ENCODE data around the gene ACTR5. TPM values are rescaled to one million over a fixed set of nuclear protein-coding genes. Genes with fewer than 3 reads are reported as not detected.
A peak's percentile ranks its signal among the peaks of the same experiment; 100 is the strongest.

The ACTR5 gene
- total RNA-seq, 1 experiment from 2014 or later: 9.8 TPM

DNA sequence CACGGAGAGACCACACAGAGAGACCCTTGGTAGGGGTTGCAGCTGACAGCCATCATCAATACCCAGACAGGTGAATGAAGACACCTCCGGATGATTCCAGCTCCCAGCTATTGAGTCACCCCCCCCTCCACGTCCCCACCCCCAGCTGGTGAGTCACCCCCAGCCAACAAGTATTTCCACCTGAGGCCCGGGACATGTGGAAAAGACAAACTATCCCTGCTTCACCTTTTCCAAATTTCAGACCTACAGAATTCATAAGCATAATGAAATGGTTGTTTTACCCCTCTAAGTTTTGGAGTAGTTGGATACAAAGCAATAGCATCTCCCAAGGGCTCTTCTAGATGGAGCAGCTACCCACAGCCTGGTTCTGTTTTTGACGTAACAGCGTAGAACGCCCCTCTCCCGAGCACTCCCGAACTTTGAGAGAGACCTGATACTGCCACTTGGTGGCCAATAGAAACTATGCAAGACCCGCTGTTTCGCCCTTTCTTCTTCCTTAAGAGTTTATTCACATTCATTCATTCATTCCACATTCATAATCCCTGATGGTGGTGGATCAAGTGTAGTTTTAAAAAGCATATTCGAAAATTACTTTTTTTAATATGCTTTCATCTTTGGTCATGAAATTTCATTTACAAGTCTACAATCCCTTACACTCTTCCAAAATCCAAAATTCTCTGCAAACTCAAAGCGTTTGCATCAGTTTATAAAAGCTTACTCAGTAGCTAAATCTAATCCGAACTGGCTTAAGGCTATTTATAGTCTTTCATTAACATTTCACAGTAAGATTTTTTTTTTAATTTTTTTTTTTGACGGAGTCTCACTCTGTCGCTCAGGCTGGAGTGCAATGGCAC is 42.2 kb downstream of the ACTR5 start:
- H3K27me3 Mint-ChIP-seq (ENCODE audit: low read depth): peaks cover 5% of the 10 kb centered on the region; the same call in 1 of the 2 replicates
- no peak overlapping the region for H3K4me3 Mint-ChIP-seq
- no peak for TF ChIP-seq IRF2 (CRISPR knock-in tag; IDR thresholded peaks at IDR 0.05; ENCODE audit: borderline replicate concordance, low read depth)
- TF ChIP-seq HMGA2 (CRISPR knock-in tag; IDR thresholded peaks at IDR 0.05): no peak
- peak; percentile 65 for TF ChIP-seq CTCF (IDR thresholded peaks at IDR 0.05)
- no peak for TF ChIP-seq OVOL2 (CRISPR knock-in tag; IDR thresholded peaks at IDR 0.05; ENCODE audit: borderline replicate concordance)
- ChIA-PET CTCF (interaction anchor here (0.5 to 3.5 kb wide), 40 partner anchors 9 to 1564 kb away, joined by 3 to 40 read pairs (median 4); partner anchors contain the start of genes ACTR5, FAM83D, PPP1R16B and SLC32A1), POLR2A (interaction anchor here (0.6 to 1.2 kb wide), 2 partner anchors 11 to 54 kb away, joined by 3 read pairs; no protein-coding TSS in a partner anchor)
- DNase-seq (ENCODE audit: low spot score) (peak; percentile 67), ATAC-seq (peak; percentile 92)
- no peaks in the 10 kb centered on the region for H3K36me3 Mint-ChIP-seq
- H3K4me1 Mint-ChIP-seq: no peaks in the 10 kb centered on the region
- H3K9me3 Mint-ChIP-seq: no peaks in the 10 kb centered on the region
- H3K27ac Mint-ChIP-seq: no peak overlapping the region

DNA sequence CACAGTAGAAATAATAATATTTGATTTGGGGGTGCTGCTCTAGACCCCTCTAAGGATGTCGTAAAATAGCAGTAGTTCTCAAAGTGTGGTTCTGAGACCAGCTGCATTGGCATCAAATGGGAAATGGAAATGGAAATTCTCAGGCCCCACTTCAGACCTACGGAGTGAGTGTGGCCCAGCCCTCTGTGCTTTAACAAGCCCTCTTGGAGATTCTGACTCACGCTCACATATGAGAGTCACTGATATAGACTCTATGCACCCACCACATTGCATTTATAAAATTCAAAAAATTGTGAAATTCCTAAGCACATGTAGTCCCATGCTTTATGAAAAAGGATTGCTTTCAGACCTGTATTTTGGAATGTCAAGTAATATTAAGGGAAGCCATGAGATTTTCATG is 43.0 kb downstream of the ACTR5 start:
- no peak for DNase-seq (ENCODE audit: low spot score)
- no peaks in the 10 kb centered on the region for H3K9me3 Mint-ChIP-seq
- H3K4me1 Mint-ChIP-seq: no peaks in the 10 kb centered on the region
- TF ChIP-seq ZNF423 (CRISPR knock-in tag; IDR thresholded peaks at IDR 0.05) (no peak), MYBL2 (CRISPR knock-in tag; IDR thresholded peaks at IDR 0.05) (no peak), TCF7 (CRISPR knock-in tag; IDR thresholded peaks at IDR 0.05; ENCODE audit: low read depth) (no peak), CREB1 (CRISPR knock-in tag; IDR thresholded peaks at IDR 0.05) (no peak), ATF2 (CRISPR knock-in tag; IDR thresholded peaks at IDR 0.05; ENCODE audit: borderline replicate concordance, low read depth) (no peak), ZNF219 (CRISPR knock-in tag; IDR thresholded peaks at IDR 0.05; ENCODE audit: borderline replicate concordance) (no peak), GTF2I (CRISPR knock-in tag; conservative IDR thresholded peaks at IDR 0.05) (no peak), ZNF416 (CRISPR knock-in tag; IDR thresholded peaks at IDR 0.05) (no peak), FOXP1 (CRISPR knock-in tag; IDR thresholded peaks at IDR 0.05; ENCODE audit: borderline replicate concordance) (no peak), ZNF121 (CRISPR knock-in tag; IDR thresholded peaks at IDR 0.05) (no peak), ATF1 (CRISPR knock-in tag; IDR thresholded peaks at IDR 0.05) (no peak), CTCF (IDR thresholded peaks at IDR 0.05) (no peak)
- TF ChIP-seq, protein P1, sequence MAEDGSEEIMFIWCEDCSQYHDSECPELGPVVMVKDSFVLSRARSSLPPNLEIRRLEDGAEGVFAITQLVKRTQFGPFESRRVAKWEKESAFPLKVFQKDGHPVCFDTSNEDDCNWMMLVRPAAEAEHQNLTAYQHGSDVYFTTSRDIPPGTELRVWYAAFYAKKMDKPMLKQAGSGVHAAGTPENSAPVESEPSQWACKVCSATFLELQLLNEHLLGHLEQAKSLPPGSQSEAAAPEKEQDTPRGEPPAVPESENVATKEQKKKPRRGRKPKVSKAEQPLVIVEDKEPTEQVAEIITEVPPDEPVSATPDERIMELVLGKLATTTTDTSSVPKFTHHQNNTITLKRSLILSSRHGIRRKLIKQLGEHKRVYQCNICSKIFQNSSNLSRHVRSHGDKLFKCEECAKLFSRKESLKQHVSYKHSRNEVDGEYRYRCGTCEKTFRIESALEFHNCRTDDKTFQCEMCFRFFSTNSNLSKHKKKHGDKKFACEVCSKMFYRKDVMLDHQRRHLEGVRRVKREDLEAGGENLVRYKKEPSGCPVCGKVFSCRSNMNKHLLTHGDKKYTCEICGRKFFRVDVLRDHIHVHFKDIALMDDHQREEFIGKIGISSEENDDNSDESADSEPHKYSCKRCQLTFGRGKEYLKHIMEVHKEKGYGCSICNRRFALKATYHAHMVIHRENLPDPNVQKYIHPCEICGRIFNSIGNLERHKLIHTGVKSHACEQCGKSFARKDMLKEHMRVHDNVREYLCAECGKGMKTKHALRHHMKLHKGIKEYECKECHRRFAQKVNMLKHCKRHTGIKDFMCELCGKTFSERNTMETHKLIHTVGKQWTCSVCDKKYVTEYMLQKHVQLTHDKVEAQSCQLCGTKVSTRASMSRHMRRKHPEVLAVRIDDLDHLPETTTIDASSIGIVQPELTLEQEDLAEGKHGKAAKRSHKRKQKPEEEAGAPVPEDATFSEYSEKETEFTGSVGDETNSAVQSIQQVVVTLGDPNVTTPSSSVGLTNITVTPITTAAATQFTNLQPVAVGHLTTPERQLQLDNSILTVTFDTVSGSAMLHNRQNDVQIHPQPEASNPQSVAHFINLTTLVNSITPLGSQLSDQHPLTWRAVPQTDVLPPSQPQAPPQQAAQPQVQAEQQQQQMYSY (CRISPR knock-in tag; IDR thresholded peaks at IDR 0.05): no peak
- TF ChIP-seq, protein P2, sequence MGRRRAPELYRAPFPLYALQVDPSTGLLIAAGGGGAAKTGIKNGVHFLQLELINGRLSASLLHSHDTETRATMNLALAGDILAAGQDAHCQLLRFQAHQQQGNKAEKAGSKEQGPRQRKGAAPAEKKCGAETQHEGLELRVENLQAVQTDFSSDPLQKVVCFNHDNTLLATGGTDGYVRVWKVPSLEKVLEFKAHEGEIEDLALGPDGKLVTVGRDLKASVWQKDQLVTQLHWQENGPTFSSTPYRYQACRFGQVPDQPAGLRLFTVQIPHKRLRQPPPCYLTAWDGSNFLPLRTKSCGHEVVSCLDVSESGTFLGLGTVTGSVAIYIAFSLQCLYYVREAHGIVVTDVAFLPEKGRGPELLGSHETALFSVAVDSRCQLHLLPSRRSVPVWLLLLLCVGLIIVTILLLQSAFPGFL (CRISPR knock-in tag; IDR thresholded peaks at IDR 0.05; ENCODE audit: borderline replicate concordance): no peak
- CTCF ChIA-PET: interaction anchor here (0.7 to 3.5 kb wide), 6 partner anchors 36 to 1565 kb away, joined by 3 to 40 read pairs (median 6); partner anchors contain the start of gene SLC32A1
- POLR2A ChIA-PET: no interaction called here
- ATAC-seq: no peak
- H3K27me3 Mint-ChIP-seq (ENCODE audit: low read depth): peaks cover 5% of the 10 kb centered on the region; the same call in 1 of the 2 replicates
- H3K36me3 Mint-ChIP-seq: no peaks in the 10 kb centered on the region
- no peak overlapping the region for H3K4me3 Mint-ChIP-seq
- no peak overlapping the region for H3K27ac Mint-ChIP-seq
